ENCODE results near the gene KIAA0232. TPM values are rescaled to one million over a fixed set of nuclear protein-coding genes. Genes with fewer than 3 reads are reported as not detected.

The KIAA0232 gene
- total and polyA plus RNA-seq, 10 of the 15 experiments (the other 5 are each of a cell fraction or from before 2014, with no cell fraction given): 2.8 to 15.1 (median 10.8) TPM

GRCh38 chr4:6869944-6870343 is 87.4 kb downstream of the KIAA0232 start:
- 93% methylated on average over 2 of the region's 2 CpGs for WGBS (ENCODE audit: insufficient coverage, insufficient replicate concordance, low lambda C conversion rate, missing lambda C conversion rate)
- no peaks in the 10 kb centered on the region for H3K9me3 ChIP-seq (replicated peaks; ENCODE audit: control insufficient read depth, insufficient read depth, low read length)
- ATAC-seq: peak; percentile 51
- SMC1A ChIA-PET (ENCODE audit: uncharacterized antibody, unreplicated experiment): no interaction called here
- no peak overlapping the region for H3K4me2 ChIP-seq (ENCODE audit: control insufficient read depth, insufficient read depth)
- H3K9ac ChIP-seq (ENCODE audit: control insufficient read depth, insufficient read depth, low read length): no peak overlapping the region
- no peaks in the 10 kb centered on the region for H3K4me1 ChIP-seq (ENCODE audit: control insufficient read depth, insufficient read depth, low read length)
- H3K27ac ChIP-seq (ENCODE audit: control insufficient read depth, insufficient read depth): no peak overlapping the region
- POLR2A ChIA-PET: interaction anchor here (0.7 kb wide), 1 partner anchor 200 kb away, joined by 6 read pairs; no protein-coding TSS in a partner anchor
- RAD21 ChIA-PET (ENCODE audit: unreplicated experiment): no interaction called here
- H3K36me3 ChIP-seq (ENCODE audit: control insufficient read depth in 2 of 2, insufficient read depth in 2 of 2, low read length in 1 of 2): peaks cover 4 to 16% of the 10 kb centered on the region in 2 experiments
- H3K79me2 ChIP-seq (ENCODE audit: control insufficient read depth, insufficient read depth, low read length): no peaks in the 10 kb centered on the region
- no peak for TF ChIP-seq E2F8 (IDR thresholded peaks at IDR 0.05; ENCODE audit: low read depth, partially characterized antibody)
- no peak for TF ChIP-seq IRF5 (IDR thresholded peaks at IDR 0.05; ENCODE audit: borderline replicate concordance)
- TF ChIP-seq SREBF2 (IDR thresholded peaks at IDR 0.05; ENCODE audit: low read length): no peak
- no peak for TF ChIP-seq TBL1XR1 (IDR thresholded peaks at IDR 0.05; ENCODE audit: low read depth, low read length)
- in situ Hi-C loops (cut with MboI) (loop anchor here (5.0 kb wide), 1 partner anchor 148 kb away; no protein-coding TSS in a partner anchor), intact Hi-C loops (cut with micrococcal nuclease; ENCODE audit: unreplicated experiment) (no loop called here)
- H2AFZ ChIP-seq (ENCODE audit: control insufficient read depth, low read depth, low read length): no peak overlapping the region
- H3K27me3 ChIP-seq (replicated peaks in 1 of 2; ENCODE audit: control insufficient read depth in 2 of 2, insufficient read depth in 2 of 2, low read length in 1 of 2): no peaks in the 10 kb centered on the region
- DNase-seq (ENCODE audit: low read depth, low spot score): no peak
- no TSS peak for BruUV-seq (replicated peaks)
- no peaks in the 10 kb centered on the region for H4K20me1 ChIP-seq (ENCODE audit: control insufficient read depth, insufficient read depth)
- H3K4me3 ChIP-seq: no peak overlapping the region
- CTCF ChIA-PET: interaction anchor here (1.1 to 10.4 kb wide), 2 partner anchors 93 to 150 kb away, joined by 4 to 300 read pairs; partner anchors contain the start of gene KIAA0232
- FAIRE-seq: no peak

Data from GM12878 (cell line).